Lower lobe of right lung (tissue), 2 donors: ENCODE data around the gene PCBP2. TPM values are rescaled to one million over a fixed set of nuclear protein-coding genes. Genes with fewer than 3 reads are reported as not detected.

Experiments
- ATAC-seq, 2 donors: fragments of 200-7000 bp; cut with Tn5 transposase; one replicate each; pipeline ENCODE4 v1.9.1; 2020 to 2022; ENCODE audit warnings: mild to moderate bottlenecking in 2 of 2, moderate library complexity in 2 of 2
- DNase-seq: peaks from one replicate; pipeline ENCODE4 v3.0.0-alpha.2; 2020
- H3K27ac ChIP-seq: fragments of 200-600 bp; one replicate; pipeline ENCODE4 v1.8.0; 2022
- H3K27me3 ChIP-seq: fragments of 200-600 bp; one replicate; pipeline ENCODE4 v1.8.0; 2022; ENCODE audit warnings: low read depth
- H3K36me3 ChIP-seq: fragments of 200-600 bp; one replicate; pipeline ENCODE4 v1.8.0; 2022; ENCODE audit warnings: mild to moderate bottlenecking
- H3K4me1 ChIP-seq: fragments of 200-600 bp; one replicate; pipeline ENCODE4 v1.8.0; 2022
- H3K4me3 ChIP-seq: fragments of 200-600 bp; one replicate; pipeline ENCODE4 v1.8.0; 2022; ENCODE audit warnings: mild to moderate bottlenecking
- H3K9me3 ChIP-seq: fragments of 200-600 bp; one replicate; pipeline ENCODE4 v1.8.0; 2022
- CTCF ChIP-seq: fragments of 200-600 bp; IDR thresholded peaks from one replicate; pipeline ENCODE4 v1.8.0; 2022; ENCODE audit warnings: antibody characterized with exemption, mild to moderate bottlenecking
- intact Hi-C: fragments of 100-400 bp; cut with DNase I; formaldehyde crosslinking; loops from one replicate; pipeline ENCODE4 v1.11.0; 2022
- total RNA-seq: library from RNA; stranded (reverse); fragmentation: NEBNext Ultra II Directional; extraction: Animal tissue kit (Norgen Biotek cat#: 25700); gene quantifications from one replicate; pipeline ENCODE4 v1.2.1, GENCODE V29; 2021
- donor health status: DM: no; HTN: yes; CAD: no; lungs with severe emphysema.

PCBP2 gene
- total RNA-seq, 1 donor from 2014 or later = 767 TPM

- Histone ChIP-seq H3K27me3 (no peaks in the 10 kb centered on the region), H3K4me1 (peaks cover 47% of the 10 kb centered on the region), H3K36me3 (peaks cover 30% of the 10 kb centered on the region), H3K9me3 (no peaks in the 10 kb centered on the region), H3K4me3 (peak overlapping the region; percentile 79), H3K27ac (peak overlapping the region; percentile 93)
- ATAC-seq = no peak
- no peak for TF ChIP-seq CTCF
- DNase-seq = no peak
- intact Hi-C loops = no loop called here
These were observed 49.8 kb downstream of the PCBP2 start for GRCh38 chr12:53501615-53502181.

- Histone ChIP-seq H3K4me1 (peaks cover 42% of the 10 kb centered on the region), H3K27ac (peak overlapping the region; percentile 93)
- no peak for DNase-seq
These were observed 50.4 kb downstream of the PCBP2 start for GRCh38 chr12:53502331-53502730.

GRCh38 chr12:53502983-53503728 is 51.3 kb downstream of the PCBP2 start:
- ATAC-seq (no peak), DNase-seq (no peak)
- Histone ChIP-seq H3K36me3 (peaks cover 41% of the 10 kb centered on the region), H3K27ac (peak overlapping the region; percentile 65), H3K9me3 (no peaks in the 10 kb centered on the region), H3K27me3 (no peaks in the 10 kb centered on the region), H3K4me3 (peak overlapping the region; percentile 79), H3K4me1 (peaks cover 39% of the 10 kb centered on the region)
- intact Hi-C loops = no loop called here
- TF ChIP-seq CTCF = no peak

More at GRCh38 chr12:53502331-53502730, 50.4 kb downstream of the PCBP2 start:
- no peak for ATAC-seq
- no peak for TF ChIP-seq CTCF
- no peaks in the 10 kb centered on the region for H3K9me3 ChIP-seq
- intact Hi-C loops = no loop called here
- H3K27me3 ChIP-seq = no peaks in the 10 kb centered on the region
- peak overlapping the region; percentile 79 for H3K4me3 ChIP-seq
- peaks cover 36% of the 10 kb centered on the region for H3K36me3 ChIP-seq

- H3K9me3 ChIP-seq = no peaks in the 10 kb centered on the region
- intact Hi-C loops = no loop called here
- no peak for TF ChIP-seq CTCF
- H3K4me3 ChIP-seq = no peak overlapping the region
- H3K27ac ChIP-seq = peak overlapping the region; percentile 65
- H3K27me3 ChIP-seq = no peaks in the 10 kb centered on the region
- peaks cover 41% of the 10 kb centered on the region for H3K36me3 ChIP-seq
- peaks cover 43% of the 10 kb centered on the region for H3K4me1 ChIP-seq
- ATAC-seq = no peak
- DNase-seq = no peak
These were observed 52.4 kb downstream of the PCBP2 start for GRCh38 chr12:53504004-53504920.

- H3K27ac ChIP-seq = no peak overlapping the region
- peaks cover 45% of the 10 kb centered on the region for H3K36me3 ChIP-seq
- peaks cover 39% of the 10 kb centered on the region for H3K4me1 ChIP-seq
- H3K4me3 ChIP-seq = no peak overlapping the region
- ATAC-seq (no peak), DNase-seq (no peak)
- TF ChIP-seq CTCF = no peak
- intact Hi-C loops = no loop called here
- no peaks in the 10 kb centered on the region for H3K27me3 ChIP-seq
- no peaks in the 10 kb centered on the region for H3K9me3 ChIP-seq
These were observed 53.2 kb downstream of the PCBP2 start for GRCh38 chr12:53505086-53505485.
